Activated naive CD4-positive, alpha-beta T cell treated with anti-CD3 and anti-CD28 coated beads, Interleukin-2, amount 10 ng/mL, durations not matched to agents 7 days and 5 days (primary cell): ENCODE results near the gene GDE1.

Experiments
- CTCF ChIA-PET: fragments of 350-600 bp; sonication (Branson Sonifier 250); formaldehyde crosslinking; loops from one replicate; lab custom pipeline; 2021; ENCODE audit warnings: antibody characterized with exemption; lab: Charles Lee
- DNase-seq: peaks from one replicate; pipeline ENCODE4 v3.0.0-alpha.2; 2020
- H3K27ac Mint-ChIP-seq: one replicate; pipeline ENCODE4 v1.8.0; 2021; ENCODE audit warnings: mild to moderate bottlenecking, moderate library complexity, mixed read lengths
- H3K27me3 Mint-ChIP-seq: one replicate; pipeline ENCODE4 v1.8.0; 2021; ENCODE audit warnings: mild to moderate bottlenecking, mixed read lengths
- H3K36me3 Mint-ChIP-seq: one replicate; pipeline ENCODE4 v1.8.0; 2021; ENCODE audit warnings: mixed read lengths
- H3K4me1 Mint-ChIP-seq: one replicate; pipeline ENCODE4 v1.8.0; 2021; ENCODE audit warnings: mixed read lengths
- H3K4me3 Mint-ChIP-seq: one replicate; pipeline ENCODE4 v1.8.0; 2021; ENCODE audit warnings: mild to moderate bottlenecking, moderate library complexity, mixed read lengths
- H3K9me3 Mint-ChIP-seq: one replicate; pipeline ENCODE4 v1.8.0; 2021; ENCODE audit warnings: mixed read lengths

GDE1 gene

DNA sequence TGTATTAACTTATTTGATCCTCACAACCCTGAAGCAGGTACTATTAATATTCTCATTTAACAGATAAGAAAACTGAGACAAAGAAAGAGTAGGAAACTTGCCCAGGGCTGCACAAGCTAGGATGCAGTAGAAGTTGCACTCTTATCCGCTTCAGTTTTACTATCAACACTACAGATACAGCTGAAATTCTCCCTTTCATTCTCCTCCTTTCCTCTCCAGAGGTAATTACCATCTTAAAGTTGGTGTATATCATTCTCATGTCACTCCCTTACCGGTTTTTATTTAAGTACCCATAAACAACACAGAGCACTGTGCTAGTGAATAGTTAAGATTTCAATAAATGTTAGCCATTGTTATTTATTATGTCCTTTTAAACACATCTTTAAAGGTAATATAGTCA, 3.5 kb downstream of the GDE1 start:
- Mint-ChIP-seq H3K36me3 (peaks cover 33% of the 10 kb centered on the region), H3K4me3 (no peak overlapping the region), H3K27ac (no peak overlapping the region), H3K27me3 (no peaks in the 10 kb centered on the region), H3K9me3 (no peaks in the 10 kb centered on the region), H3K4me1 (peaks cover 52% of the 10 kb centered on the region)
- no peak for DNase-seq
- CTCF ChIA-PET: interaction anchor here (1.1 to 1.4 kb wide), 2 partner anchors 17 to 34 kb away, joined by 3 to 4 read pairs; no protein-coding TSS in a partner anchor

DNA sequence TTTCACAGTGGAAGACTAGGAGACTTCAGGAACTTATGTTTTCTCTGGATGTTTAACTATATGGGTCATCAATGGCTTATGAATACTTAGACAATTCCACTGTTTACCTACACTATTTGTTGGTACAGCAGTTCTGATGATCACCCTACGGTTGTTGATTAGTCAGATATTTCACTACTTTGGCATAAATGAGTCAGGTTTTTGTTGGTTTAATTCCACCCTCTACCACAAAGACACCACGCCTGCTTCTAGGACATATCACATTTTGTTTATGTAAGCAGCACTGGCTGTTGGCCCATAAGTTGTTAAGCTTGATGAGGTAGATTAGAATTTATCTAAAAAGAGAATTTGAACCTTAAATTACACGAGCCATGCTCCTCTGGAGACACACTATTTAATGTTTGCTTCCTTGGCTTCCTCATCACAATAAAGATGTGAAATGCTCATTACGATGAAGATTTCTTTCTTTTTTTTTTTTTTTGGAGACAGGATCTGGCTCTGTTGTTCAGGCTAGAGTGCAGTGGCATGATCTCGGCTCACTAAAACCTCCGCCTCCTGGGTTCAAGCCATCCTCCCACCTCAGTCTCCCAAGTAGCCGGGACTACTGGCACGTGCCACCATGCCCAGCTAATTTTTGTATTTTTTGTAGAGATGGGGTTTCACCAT, 4.3 kb downstream of the GDE1 start:
- H3K27ac Mint-ChIP-seq: peak overlapping the region; percentile 64
- no peak for DNase-seq
- no peaks in the 10 kb centered on the region for H3K9me3 Mint-ChIP-seq
- CTCF ChIA-PET: interaction anchor here (1.4 kb wide), 1 partner anchor 35 kb away, joined by 4 read pairs; no protein-coding TSS in a partner anchor
- no peaks in the 10 kb centered on the region for H3K27me3 Mint-ChIP-seq
- peaks cover 49% of the 10 kb centered on the region for H3K4me1 Mint-ChIP-seq
- H3K4me3 Mint-ChIP-seq: no peak overlapping the region
- H3K36me3 Mint-ChIP-seq: peaks cover 41% of the 10 kb centered on the region

DNA sequence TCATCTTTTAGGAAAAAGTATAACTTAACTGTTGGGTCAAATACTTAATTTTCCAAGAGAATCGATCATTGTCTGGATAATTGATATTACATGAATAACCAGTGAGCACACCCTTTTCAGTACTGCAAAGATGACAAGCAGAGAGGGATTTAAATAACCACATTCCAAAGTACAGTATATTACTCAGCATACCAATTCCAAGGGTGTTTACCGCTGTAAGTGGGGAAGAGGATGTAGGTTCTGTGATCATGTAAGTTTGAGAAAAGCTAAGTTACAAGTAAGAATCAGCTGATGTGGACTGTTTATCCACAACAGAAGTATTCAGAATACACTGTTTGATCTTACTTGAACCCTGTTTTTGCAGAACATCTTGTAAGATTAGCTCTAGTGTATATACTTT, 6.1 kb downstream of the GDE1 start:
- Mint-ChIP-seq H3K9me3 (no peaks in the 10 kb centered on the region), H3K27ac (no peak overlapping the region), H3K4me1 (peaks cover 35% of the 10 kb centered on the region), H3K4me3 (no peak overlapping the region), H3K27me3 (no peaks in the 10 kb centered on the region), H3K36me3 (peaks cover 48% of the 10 kb centered on the region)
- CTCF ChIA-PET: interaction anchor here (1.7 kb wide), 1 partner anchor 13 kb away, joined by 4 read pairs; no protein-coding TSS in a partner anchor
- no peak for DNase-seq

DNA sequence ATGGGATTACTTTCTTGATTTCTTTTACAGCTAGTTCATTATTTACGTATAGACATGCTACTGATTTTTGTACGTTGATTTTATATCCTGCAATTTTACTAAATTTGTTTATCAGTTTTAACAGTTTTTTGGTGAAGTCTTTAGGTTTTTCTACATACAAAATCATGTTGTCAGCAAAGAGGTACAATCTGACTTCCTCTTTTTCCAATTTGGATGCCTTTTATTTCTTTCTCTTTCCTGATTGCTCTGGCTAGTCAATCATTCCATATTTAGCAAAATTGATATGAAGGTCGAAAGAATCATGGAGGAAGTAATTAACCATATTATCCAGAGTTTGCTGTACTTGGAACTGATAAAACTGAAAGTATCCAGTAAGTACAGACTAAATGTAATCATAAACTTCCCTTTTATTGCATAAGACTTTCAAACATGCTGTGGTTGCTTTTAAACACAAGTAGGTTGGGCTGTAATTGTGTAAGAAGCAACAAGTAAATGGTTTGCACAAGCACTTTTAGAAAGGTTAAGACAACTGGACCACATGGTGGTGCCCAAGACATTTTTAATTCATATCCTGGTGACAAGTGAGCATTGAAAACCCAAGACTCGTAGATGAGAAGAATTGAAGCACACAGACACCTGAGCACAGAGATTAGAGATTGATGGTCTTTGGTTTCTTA, 8.4 kb downstream of the GDE1 start:
- CTCF ChIA-PET: interaction anchor here (0.8 to 1.5 kb wide), 2 partner anchors 8 to 11 kb away, joined by 3 to 4 read pairs; no protein-coding TSS in a partner anchor
- Mint-ChIP-seq H3K36me3 (peaks cover 48% of the 10 kb centered on the region), H3K4me1 (peaks cover 18% of the 10 kb centered on the region), H3K27me3 (no peaks in the 10 kb centered on the region), H3K27ac (no peak overlapping the region), H3K4me3 (no peak overlapping the region), H3K9me3 (no peaks in the 10 kb centered on the region)
- no peak for DNase-seq

DNA sequence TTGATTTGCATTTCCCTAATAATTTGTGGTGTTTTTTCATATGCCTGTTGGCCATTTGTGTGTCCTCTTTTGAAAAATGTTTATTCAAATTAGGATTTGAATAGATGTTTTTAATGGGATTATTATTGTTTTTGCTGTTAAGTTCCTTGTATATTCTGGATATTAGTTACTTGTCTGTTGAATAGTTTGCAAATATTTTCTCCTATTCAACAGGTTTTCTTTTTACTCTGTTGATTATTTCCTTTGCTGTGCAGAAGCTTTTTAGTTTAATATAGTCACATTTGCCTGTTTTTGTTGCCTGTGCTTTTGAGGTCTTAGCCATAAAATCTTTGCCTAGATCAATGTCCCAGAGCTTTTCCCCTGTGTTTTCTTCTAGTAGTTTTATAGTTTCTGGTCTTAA, 9.6 kb downstream of the GDE1 start:
- peaks cover 11% of the 10 kb centered on the region for H3K4me1 Mint-ChIP-seq
- no peak overlapping the region for H3K4me3 Mint-ChIP-seq
- H3K9me3 Mint-ChIP-seq: no peaks in the 10 kb centered on the region
- H3K36me3 Mint-ChIP-seq: peaks cover 43% of the 10 kb centered on the region
- DNase-seq: no peak
- CTCF ChIA-PET: no interaction called here
- H3K27me3 Mint-ChIP-seq: no peaks in the 10 kb centered on the region
- H3K27ac Mint-ChIP-seq: peak overlapping the region; percentile 37

DNA sequence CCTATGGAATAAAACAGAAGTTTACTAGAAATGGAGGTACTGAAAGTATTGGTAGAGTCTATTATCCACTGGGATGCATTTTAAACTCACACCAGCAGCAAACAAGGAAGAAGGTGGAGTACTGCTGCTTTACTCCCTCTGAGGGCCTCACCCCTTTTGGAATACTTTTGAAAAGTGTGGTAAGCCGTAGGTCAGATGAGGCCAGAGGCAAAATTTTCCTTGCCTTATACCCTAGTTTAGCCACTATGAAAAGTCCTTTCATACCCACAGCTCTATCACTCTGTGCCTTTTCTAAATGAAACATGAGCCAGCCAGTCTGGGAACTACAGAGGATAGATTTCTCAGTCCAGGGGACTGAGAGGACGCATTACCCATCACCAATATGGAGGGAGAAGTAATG, 14.0 kb downstream of the GDE1 start:
- Mint-ChIP-seq H3K4me1 (no peaks in the 10 kb centered on the region), H3K27me3 (no peaks in the 10 kb centered on the region), H3K27ac (no peak overlapping the region), H3K4me3 (no peak overlapping the region), H3K36me3 (peaks cover 40% of the 10 kb centered on the region), H3K9me3 (no peaks in the 10 kb centered on the region)
- no peak for DNase-seq
- CTCF ChIA-PET: no interaction called here

DNA sequence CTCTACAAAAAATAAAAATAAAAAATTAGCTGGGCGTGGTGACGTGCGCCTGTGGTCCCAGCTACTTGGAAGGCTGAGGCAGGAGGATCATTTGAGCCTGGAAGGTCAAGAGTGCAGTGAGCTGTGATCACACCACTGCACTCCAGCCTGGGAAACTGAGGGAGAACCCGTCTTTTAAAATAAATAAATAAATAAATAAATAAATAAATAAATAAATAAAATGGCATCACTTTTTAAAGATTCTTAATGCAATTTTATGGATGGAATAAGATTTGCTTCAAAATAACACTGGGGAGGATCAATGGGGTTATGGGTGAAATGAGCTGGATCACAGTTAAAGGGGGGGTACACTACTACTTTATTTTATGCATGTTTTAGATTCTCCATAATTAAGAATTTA, 14.9 kb downstream of the GDE1 start:
- CTCF ChIA-PET: interaction anchor here (6.5 kb wide), 1 partner anchor 118 kb away, joined by 82 read pairs; no protein-coding TSS in a partner anchor
- no peaks in the 10 kb centered on the region for H3K9me3 Mint-ChIP-seq
- DNase-seq: no peak
- H3K4me1 Mint-ChIP-seq: no peaks in the 10 kb centered on the region
- H3K4me3 Mint-ChIP-seq: no peak overlapping the region
- H3K36me3 Mint-ChIP-seq: peaks cover 40% of the 10 kb centered on the region
- no peaks in the 10 kb centered on the region for H3K27me3 Mint-ChIP-seq
- H3K27ac Mint-ChIP-seq: no peak overlapping the region

DNA sequence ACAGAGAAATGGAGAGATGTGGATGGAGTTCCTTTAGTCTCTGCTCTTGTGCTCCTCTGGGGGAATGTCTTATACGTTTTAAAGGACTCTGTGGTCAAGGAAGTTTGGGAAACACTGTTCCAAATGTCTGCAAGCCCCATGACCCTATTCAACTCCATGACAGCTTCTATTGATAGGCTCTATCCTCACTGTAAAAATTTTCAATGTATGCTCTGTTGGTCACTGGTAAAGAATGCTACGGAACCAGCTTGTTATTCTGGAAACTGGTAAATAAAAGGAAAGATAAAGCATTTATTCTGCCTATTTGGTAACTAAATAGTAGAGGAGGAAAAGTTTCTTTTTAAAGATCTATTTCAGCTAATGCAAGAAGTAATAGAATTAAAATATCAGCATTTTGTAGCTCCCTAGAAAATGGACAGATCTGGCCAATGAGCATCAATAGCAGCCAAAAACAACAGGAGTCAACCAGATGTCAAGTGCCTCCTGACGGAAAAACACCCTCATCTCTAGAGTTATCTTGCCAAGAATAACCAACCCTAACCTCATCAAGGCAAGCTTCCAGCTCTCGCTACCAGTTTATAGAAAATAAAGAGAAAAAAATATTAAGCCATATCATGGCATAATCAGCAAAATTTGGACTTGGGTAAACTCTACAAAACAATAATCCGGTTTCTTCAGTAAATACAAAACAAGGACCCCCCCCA, 16.1 kb downstream of the GDE1 start:
- Mint-ChIP-seq H3K27ac (no peak overlapping the region), H3K36me3 (peaks cover 43% of the 10 kb centered on the region), H3K27me3 (no peaks in the 10 kb centered on the region), H3K9me3 (no peaks in the 10 kb centered on the region), H3K4me3 (no peak overlapping the region), H3K4me1 (no peaks in the 10 kb centered on the region)
- CTCF ChIA-PET: interaction anchor here (1.2 to 6.5 kb wide), 2 partner anchors 8 to 117 kb away, joined by 4 to 82 read pairs; no protein-coding TSS in a partner anchor
- DNase-seq: no peak

DNA sequence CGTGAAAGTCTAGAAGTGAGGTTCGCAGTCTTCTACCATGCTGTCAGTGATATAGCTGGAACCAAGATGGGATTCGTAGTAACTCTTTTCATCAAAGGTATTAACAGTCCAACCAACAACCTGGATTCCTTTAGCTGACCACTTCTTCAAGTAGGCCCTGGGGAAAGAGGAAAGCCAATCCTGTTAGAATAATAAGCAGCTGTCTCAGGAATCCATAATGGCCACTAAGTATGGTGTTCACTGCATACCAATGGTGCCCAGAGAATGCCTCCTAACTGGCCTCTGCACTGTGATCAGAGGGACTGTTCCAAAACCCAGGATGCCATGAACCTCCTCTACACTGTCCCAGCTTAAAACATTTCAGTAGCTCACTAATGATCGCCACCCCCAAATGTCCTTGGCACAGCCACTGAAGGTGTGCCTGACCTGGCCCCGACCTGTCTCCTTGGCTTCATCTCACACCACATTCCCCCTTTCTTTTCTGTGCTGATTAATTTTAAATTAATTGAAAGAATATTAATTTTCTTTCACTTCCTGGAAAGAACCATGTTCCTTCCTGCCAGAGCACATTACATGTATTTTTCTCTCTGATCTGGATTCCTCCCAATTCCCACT, 18.3 kb downstream of the GDE1 start:
- Mint-ChIP-seq H3K27me3 (no peaks in the 10 kb centered on the region), H3K4me1 (no peaks in the 10 kb centered on the region), H3K27ac (no peak overlapping the region), H3K4me3 (no peak overlapping the region), H3K9me3 (no peaks in the 10 kb centered on the region), H3K36me3 (peaks cover 46% of the 10 kb centered on the region)
- CTCF ChIA-PET: interaction anchor here (1.0 to 6.5 kb wide), 12 partner anchors 10 to 417 kb away, joined by 3 to 82 read pairs (median 4); no protein-coding TSS in a partner anchor
- no peak for DNase-seq

DNA sequence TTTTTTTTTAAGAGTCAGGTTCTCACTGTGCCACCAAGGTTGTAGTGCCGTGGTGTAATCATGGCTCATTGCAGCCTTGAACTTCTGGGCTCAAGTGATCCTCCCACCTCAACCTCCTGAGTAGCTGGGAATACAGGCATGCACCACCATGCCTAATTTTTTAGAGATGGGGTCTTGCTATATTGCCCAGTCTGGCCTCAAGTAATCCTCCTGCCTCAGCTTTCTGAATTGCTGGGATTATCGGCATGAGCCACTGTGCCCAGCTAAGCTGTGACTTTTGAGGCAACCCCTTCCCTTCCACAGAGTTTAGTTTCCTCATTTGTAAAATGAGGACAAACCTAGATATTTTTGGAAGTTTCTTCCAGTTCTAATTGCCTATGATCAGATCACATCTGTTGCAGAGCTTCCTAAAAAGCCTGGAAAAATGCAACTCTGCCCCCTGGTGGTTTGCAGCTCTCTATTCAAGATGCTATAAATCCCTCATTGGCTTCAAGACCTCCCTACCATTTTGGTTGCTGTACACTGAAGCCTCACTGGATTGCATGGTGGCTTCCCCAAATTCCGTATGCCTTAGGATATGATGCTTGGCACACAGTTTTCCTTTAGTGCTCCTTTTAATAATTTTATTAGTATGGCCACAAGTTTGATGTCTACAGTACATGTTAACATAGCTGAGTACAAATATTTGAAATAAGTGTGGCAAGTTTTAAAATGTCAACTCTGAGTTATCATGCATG, 19.3 kb downstream of the GDE1 start:
- no peak overlapping the region for H3K27ac Mint-ChIP-seq
- CTCF ChIA-PET: interaction anchor here (0.7 to 6.5 kb wide), 20 partner anchors 8 to 416 kb away, joined by 3 to 82 read pairs (median 4); partner anchors contain the start of gene VPS35L
- H3K27me3 Mint-ChIP-seq: no peaks in the 10 kb centered on the region
- peaks cover 46% of the 10 kb centered on the region for H3K36me3 Mint-ChIP-seq
- DNase-seq: peak; percentile 82
- no peaks in the 10 kb centered on the region for H3K9me3 Mint-ChIP-seq
- no peaks in the 10 kb centered on the region for H3K4me1 Mint-ChIP-seq
- no peak overlapping the region for H3K4me3 Mint-ChIP-seq

DNA sequence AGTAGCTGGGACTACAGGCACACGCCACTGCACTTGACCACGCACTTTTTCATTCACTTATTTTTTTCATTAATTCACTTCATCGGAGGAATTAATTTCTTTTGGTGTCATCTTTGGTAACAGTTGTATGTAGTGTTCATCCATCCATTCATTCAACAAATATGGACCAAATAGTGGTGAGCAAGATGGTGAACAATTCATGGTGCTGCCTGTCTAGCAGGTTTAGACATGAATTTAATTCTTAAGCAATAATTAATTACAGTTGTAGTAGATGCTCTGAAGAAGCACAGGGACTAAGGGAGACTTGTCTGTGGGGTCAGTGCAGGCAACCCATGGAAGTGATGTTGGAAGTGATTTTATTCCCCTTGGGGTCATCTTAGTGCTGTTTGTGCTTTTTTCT, 22.4 kb downstream of the GDE1 start:
- CTCF ChIA-PET: no interaction called here

DNA sequence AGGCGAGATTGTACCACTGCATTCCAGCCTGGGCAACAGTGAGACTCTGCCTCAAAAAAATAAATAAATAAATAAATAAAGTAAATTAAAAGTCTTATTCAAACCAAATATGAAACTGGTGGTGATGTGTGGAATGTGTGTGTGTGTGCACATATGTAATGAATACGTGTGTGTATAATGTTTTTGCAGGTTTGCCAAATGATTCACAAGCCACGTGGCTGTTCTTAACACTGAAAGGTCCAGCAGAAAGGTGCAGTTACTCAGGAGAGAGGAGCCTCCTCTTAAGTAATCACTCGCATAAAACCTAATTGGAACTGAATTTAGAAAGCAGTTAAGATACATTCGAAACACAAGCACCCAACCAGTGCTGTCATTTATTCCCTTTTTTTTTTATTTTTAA, 22.9 kb downstream of the GDE1 start:
- no peaks in the 10 kb centered on the region for H3K27me3 Mint-ChIP-seq
- H3K27ac Mint-ChIP-seq: no peak overlapping the region
- CTCF ChIA-PET: interaction anchor here (0.6 kb wide), 1 partner anchor 540 kb away, joined by 3 read pairs; no protein-coding TSS in a partner anchor
- no peak overlapping the region for H3K4me3 Mint-ChIP-seq
- no peak for DNase-seq
- H3K36me3 Mint-ChIP-seq: peaks cover 25% of the 10 kb centered on the region
- H3K4me1 Mint-ChIP-seq: peaks cover 4% of the 10 kb centered on the region
- no peaks in the 10 kb centered on the region for H3K9me3 Mint-ChIP-seq

More for the DNA sequence above, 22.4 kb downstream of the GDE1 start:
- H3K27me3 Mint-ChIP-seq: no peaks in the 10 kb centered on the region
- H3K4me3 Mint-ChIP-seq: no peak overlapping the region
- H3K4me1 Mint-ChIP-seq: no peaks in the 10 kb centered on the region
- DNase-seq: no peak
- no peaks in the 10 kb centered on the region for H3K9me3 Mint-ChIP-seq
- peaks cover 28% of the 10 kb centered on the region for H3K36me3 Mint-ChIP-seq
- no peak overlapping the region for H3K27ac Mint-ChIP-seq

DNA sequence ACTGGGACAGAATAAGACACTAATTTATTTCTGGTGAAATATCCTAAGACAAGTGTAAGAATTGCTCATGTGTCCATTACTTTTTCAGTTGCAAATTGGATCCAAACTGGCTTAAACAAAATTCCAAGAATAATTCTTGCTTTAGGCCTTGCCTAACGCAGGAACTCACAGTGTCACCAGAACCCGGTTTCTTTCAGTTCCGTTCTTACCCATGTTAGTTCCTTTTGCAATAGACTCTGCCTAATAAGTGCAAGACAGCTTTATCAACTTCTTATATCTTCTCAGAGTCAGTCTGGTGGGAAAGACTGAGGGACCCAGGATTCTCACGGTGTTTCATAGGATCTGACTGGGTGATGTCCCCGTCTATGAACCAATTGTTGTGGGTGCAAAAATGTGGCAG, 24.7 kb downstream of the GDE1 start:
- CTCF ChIA-PET: no interaction called here
- no peak overlapping the region for H3K4me3 Mint-ChIP-seq
- H3K27ac Mint-ChIP-seq: no peak overlapping the region
- peaks cover 12% of the 10 kb centered on the region for H3K4me1 Mint-ChIP-seq
- H3K27me3 Mint-ChIP-seq: no peaks in the 10 kb centered on the region
- peaks cover 11% of the 10 kb centered on the region for H3K36me3 Mint-ChIP-seq
- no peaks in the 10 kb centered on the region for H3K9me3 Mint-ChIP-seq
- DNase-seq: no peak
